M059J (cell line): ENCODE data around the gene KRT10. TPM values are rescaled to one million over a fixed set of nuclear protein-coding genes. Genes with fewer than 3 reads are reported as not detected.

Experiments used
- DNase-seq: peaks from one replicate; pipeline ENCODE4 v3.0.0-alpha.2; 2012; ENCODE audit warnings: low read depth
- total RNA-seq: library from RNA; depleted of rRNA; stranded (reverse); fragments of >200 nt; shearing (Covaris generic); gene quantifications from 2 replicates; pipeline ENCODE4 v1.2.3, GENCODE V29; 2014

Gene KRT10
- total RNA-seq, 1 experiment from 2014 or later = 42.0 TPM

DNA sequence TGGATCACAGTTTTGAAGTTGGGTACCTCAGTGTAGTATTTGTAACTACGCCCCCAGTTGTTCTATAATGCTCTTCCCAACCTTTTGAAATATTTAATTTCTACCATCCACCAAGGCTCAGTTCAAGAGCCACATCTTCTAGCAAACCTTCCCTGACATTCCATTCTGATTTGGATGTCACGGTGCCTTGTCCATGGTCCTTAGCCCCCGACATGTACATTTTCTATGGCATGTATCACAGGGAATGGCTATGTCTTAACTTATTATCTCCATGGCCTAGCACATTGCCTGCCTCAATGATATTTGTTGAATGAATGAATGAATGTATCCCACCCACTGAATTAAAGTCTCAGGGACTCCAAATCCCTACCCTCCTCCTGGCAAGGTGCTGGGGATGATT, 16.3 kb downstream of the KRT10 start:
- DNase-seq = no peak

DNA sequence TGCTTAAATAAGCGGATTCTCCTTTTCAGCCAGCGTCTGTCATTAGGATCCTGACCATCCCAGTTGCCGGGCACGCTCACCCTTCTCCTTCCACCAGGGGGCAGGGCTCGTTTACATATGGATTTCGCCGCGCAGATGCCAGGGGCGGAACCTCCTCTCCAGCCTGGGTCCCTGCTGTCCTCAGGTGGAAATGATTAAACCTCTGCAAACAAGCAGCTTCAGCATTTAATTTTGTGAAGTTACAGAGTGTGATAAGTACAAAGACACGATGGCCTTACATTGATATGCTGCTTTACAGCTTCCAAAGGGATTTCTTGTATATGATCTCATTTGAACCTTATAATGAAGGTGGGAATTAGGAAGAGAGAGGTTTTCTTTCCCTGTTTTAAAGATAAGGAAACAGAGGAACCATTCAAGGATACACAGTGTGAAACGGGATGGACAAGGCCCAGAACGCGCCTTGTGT, 18.8 kb downstream of the KRT10 start:
- DNase-seq = peak; percentile 70

DNA sequence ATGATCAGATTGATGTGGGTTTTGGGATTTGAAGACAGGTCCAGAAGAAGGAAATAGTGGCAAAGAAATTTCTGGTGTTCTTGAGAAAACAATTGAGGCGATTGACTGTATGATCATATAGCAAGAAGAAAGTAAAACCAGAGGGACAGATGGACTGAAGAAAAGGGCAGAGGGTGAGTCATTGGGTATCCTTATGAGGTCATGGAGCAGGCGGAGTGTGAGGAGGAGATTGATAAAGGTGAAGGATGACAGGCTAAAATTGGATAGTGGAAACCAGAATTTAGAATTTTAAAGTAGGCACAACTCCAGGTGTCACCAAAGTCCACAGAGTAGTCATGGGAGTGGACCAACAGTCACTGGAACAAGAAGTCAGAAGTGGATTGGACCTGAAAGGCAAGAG, 21.3 kb downstream of the KRT10 start:
- no peak for DNase-seq

DNA sequence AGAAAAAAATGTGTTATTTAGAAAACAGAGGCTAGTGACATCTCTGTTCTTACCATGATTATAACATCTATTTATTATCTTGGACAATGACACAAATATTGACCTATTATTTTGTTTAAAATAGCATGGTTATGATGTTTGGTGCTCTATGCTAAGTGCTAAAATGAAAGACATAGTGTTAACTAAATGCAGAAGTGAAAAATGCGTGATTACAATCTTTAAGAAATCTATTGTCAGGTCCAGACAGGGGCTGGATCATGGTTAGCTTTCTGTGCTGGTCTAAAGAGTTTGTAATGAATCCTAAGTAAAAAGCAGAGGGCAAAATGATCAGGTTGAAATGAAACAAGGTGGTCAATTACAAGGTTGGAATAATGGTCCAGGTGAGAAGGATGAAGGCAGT, 22.0 kb downstream of the KRT10 start:
- no peak for DNase-seq

DNA sequence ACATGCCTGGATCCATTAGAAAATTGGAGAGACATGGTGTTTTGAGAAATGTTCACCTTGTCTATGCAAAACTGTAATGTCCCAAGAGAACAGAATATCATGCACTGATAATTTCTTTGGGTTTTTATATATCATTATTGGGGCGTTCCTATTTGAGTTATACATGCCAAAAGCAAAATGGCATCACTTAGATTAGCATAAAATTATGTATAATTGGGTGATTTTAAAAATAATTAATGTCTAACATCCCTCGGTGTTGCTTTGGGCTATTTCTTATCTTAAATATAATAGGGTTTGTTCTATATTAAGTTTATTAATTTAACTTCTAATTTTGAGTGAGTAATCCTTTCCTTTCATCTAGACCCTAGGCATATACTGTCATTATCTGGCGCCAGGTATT, 22.6 kb downstream of the KRT10 start, which contains the start of gene KRT28:
Gene KRT28 (minus strand): TSS at position 101 of the 400 bp plus-strand sequence. CDS start 66 bp downstream, at position 35.
- DNase-seq = no peak

DNA sequence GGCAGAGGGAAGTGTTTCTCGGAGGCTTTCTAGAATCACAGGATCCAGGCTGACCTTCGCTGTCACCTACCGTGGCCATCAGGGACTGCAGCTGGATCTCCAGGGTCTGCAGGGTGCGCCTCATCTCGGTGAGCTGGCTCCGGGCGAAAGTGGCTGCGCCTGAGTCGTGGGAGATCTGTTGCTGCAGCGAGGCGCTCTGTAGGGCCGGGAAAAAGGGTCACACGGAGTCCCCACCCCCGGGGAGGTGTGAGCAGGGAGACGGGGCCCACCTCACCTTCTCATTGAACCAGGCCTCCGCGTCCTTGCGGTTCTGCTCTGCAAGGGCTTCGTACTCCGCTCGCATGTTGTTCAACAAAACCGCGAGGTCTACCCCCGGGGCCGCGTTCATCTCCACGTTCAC, 25.6 kb downstream of the KRT10 start:
- DNase-seq = no peak

DNA sequence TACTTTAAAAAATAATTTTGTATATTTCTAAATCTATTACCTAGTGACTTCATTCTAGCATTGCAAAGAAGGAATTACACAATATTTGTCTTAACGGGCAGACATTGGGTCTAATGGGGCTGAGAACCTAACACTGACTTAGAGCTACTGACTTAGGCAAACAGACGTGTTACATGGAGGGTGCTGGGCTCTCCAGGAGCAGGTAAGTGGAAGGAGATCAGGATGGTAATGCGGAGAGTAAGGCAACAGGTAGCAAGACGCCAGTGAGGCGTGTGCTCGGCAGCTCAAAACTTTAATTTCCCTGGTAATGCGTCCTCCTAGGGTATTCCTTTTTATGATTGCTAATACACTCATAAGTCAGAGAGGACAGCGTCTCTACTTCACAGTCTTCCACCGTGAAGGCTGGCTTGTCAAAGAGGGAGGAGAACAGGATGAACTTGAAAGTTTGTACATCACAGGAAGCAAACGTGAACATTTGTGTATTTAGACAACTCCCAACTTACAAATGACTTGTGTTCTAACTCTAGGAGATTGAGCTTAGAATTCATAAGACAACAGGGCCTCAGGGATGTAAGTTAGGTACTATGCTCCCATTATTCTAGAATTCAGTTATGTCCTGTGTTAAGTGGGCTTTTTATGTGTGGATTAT, 27.3 kb downstream of the KRT10 start:
- no peak for DNase-seq

DNA sequence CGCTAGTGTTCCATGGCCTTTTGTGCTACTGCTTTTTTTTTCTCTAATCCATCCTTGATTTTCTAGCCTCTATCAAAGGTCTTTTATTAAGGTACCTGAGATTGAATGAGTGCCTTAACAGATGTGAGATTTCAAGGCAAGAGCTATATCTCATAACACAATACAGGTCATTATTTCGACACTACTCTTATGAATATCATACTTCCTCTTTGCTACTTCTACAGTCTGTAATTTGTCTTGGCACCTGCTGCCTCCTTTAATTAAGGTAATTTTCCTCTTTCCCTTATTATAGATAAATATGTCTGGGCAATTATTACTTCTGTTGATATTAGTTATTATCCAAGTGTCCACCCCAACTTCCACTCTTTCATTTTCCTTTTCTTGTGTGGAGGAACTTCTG, 27.9 kb downstream of the KRT10 start:
- no peak for DNase-seq

DNA sequence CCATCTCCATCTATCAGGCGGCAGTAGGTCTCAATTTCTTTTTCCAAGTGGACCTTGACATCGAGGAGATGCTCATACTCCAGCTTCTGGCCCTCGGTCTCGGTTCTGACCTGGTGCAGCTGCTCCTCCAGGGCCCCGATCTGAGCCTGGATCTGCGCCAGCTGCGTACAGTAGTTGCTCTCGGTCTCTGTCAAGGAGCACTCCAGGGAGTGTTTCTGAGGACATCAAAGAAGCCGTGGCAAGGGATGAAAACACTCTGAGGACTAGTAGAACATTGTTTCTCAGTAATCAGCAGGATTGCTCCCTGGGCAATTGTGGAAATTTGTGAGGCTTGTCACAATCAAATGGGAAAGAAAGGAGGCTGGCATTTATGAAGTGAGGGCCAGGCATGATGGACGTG, 28.6 kb downstream of the KRT10 start:
- no peak for DNase-seq

DNA sequence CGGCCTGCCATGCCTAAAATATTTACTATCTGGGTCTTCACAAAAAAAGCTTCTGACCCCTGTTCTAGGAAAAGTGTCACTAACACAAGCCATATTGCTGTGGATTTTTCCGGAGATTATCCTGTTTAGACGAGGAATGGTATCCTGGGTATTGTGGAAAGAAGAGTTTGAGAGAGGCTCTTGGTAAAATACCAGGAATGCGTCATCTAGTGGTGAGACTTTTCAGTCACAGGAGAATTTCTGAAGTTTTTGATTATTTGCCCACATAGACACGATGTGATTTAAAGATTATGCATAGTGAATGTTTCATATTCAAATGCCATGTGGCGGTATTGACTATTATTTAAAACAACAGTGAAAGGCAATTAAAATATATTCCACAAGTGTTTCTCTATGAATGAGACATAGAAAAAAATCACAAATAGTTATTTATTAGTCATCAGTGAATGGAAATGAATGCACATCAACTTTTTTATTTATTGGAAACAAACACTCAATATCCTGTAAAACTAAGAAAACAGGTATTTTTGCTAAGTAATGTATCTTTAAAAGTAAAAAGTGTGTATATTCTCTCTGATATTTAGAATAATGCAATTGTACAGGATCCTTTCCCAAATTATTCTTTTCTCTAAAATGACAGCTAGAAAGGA, 30.5 kb downstream of the KRT10 start:
- DNase-seq = peak; percentile 39

DNA sequence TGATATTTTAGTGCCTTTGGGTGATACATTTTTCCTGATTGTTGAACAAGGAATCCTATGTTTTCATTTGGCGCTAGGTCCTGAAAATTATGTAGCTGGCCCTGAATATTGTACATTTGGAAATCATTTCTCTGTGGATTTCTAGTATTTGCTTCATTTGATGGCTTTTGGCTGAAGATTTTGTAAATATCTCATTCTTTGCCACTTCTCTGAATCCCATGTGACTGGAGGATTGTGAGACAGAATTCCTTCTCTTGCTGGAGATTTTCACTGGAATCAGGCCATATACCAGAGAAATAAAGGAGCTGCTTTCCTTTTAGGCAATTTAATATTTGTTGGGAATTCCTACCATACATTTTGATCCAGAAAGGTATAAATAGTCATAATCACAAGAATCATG, 31.3 kb downstream of the KRT10 start:
- DNase-seq = no peak

DNA sequence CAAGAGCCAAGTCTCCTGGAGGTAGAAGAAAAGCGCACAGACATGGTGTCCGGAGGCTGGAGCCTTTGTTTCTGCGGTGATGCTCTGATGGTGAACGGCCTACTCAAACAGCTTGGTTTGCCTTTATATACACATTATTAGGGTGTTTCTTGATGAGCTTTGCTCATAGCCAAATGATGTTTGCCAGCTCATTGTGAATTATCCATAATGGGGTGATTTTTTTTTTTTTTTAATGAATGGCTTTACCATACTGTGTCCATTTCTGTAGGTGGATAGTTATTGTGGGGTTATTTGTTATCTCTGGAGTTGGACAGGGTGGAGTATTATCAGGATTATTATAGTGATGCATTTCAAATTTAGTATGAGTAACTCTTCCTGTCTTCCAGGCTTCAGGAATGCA, 40.0 kb downstream of the KRT10 start, which contains the start of gene KRT27:
Gene KRT27 (minus strand): TSS at position 101 of the 400 bp plus-strand sequence. CDS start 57 bp downstream, at position 44.
- no peak for DNase-seq

DNA sequence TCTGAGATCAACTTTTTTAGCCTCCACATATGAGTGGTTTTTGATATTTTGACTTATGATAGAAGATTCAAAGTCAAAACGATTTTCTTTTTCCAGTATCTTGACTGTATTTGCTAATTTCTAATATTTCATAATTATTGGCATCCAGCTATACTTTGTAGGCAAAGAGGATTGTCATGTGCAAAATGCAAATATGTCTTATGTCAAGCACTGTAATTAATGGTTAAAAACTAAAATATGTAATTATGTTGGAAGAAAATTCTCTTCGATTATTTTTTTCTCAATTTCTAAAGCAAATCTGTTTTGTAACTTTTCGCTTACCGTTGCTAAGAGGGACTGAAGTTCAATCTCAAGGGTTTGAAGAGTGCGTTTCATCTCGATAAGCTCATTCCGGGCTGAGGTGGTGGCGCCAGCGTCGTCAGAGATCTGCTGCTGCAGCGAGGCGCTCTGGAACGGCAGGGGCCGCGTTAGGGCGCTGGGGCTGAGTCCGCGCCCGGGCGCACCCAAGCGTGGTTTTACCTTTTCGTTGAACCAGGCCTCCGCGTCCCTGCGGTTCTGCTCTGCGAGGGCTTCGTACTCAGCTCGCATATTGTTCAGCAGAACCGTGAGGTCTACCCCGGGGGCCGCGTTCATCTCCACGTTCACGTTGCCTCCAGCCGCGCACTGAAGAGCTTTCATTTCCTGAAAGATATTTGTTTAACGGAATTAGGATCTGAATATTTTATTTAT, 43.1 kb downstream of the KRT10 start:
- no peak for DNase-seq

DNA sequence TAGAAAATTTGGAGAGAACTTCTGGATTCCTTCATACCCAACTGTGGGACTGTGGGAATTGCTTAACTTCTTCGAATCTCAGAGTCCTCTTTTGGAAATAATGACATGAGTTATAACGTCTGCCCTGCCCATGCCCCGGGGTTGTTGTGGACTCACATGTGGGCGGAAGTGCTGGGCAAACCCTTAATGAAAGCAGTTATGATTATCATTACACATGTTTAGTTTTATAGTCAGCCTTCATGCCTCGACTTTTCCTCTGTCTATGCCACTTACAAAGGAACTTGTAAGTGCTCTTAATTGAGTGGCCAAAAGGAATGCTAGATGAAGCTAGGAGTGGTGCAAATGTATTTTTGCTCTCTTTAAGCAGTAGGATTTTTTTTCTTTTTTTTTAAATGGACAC, 44.0 kb downstream of the KRT10 start:
- DNase-seq = no peak

DNA sequence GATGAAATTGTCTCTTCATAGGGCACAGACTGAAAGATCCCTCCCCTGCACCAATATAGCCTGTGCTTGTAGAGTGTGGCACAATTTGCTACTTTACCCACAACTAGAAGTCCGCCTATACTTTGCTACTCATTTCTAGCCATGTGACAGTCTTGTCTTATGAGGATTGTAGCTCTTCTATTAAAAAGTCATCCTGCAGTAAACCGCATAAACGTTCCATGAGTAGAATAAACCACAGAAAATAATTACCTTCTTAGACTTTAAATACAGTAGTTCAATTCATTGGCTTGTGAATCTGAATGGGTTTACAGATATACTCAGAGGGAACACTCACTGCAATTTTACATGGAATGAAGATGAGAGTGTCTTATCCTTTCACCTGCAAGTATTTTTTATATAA, 44.4 kb downstream of the KRT10 start:
- DNase-seq = no peak

DNA sequence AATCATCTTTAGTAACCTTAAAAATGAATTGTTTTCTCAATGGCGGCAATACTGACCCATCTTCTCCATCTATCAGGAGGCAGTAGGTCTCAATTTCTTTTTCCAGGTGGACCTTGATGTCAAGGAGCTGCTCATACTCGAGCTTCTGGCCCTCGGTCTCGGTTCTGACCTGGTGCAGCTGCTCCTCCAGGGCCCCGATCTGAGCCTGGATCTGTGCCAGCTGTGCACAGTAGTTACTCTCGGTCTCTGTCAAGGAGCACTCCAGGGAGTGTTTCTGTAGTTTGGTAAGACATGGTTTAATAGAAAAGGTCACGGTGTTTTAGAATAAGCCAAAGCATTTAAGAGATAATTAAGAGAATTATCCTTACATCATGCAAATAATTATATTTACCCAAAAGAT, 45.0 kb downstream of the KRT10 start:
- DNase-seq = no peak

DNA sequence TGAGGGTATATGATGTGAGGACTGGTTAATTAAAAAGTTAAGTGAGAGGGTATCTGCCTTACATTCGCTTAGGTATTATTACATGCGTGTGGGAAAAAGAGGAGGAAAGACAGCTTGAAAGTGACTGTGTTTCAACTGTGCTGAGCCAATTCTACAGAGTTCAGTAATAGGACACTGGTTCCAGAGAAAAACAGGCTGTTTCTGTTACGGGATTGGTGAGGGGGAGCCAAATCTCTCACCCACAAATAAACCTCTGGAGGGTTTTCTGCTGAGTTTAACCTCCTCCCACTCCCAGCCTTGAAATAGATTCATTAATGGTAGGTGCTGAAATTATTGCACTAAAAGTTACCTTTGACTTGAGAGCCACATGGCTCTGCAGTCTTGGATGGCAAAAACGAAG, 46.5 kb downstream of the KRT10 start:
- no peak for DNase-seq

DNA sequence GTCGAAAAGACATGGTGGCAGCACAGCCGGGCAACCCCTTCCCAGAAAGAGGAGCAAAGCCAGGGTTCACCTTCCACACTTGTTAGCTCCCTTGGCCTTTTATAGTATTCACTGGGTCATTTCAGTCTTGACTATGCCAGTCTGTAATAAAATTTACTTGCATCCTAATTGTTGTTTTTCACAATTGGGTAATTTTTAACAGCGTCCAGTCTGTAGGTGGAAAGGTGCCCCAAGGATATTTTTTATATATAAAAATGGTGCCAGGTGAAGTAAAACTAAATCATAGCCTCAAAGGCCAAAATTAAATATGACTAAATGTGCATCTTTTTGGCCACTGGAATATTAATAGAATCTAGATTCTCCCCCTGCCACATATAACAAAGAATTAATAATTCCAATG, 50.3 kb downstream of the KRT10 start, which contains the start of gene KRT26:
Gene KRT26 (minus strand): TSS at position 101 of the 400 bp plus-strand sequence. CDS start 88 bp downstream, at position 13.
- DNase-seq = no peak
